ENCODE measurements around the gene PLEKHG5.

PLEKHG5 gene

DNA sequence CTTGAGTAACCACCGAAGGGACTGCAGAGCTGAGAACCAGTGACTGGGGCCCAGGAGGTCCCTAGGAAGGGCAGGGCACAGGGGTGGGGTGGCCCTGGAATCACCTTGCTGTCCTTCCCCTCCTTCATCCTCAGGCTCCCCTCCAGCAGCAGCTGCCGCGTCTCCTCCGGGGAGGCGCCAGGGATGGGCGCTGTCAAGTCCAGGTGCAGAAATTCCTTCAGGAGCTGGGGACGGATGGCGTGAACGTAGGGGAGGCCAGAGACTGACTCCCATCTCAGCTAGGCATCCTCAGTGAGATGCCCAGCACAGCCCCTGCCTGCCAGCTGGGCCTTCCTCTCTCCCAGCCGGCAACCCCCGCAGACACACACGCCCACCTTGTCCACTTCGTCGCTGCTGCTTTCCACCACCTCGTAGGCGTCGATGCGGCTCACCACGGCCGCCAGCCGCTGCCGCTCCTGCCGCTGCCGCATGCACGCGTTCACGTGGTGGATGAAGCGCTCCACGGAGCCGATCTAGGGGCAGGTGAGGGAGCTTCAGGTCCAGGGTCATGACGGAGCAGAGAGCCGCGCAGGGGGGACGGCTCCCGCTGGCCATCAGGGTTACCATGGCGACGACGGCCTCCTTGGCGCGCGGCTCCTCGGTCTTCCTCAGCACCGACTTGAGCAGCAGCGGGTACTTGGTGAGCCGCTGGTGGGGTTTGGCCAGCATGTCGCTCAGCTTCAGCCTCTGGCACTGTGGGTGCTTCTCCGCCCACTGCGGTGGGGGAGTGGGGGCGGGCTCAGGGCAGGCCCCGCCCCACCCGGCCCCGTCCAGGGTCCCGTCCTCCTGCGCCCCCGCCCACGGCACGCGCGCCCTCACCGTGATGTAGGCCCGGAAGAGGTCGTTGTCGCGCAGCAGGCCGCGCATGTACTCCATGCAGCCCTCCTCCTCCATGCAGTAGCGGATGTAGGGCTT lies 21.1 kb downstream of the PLEKHG5 start:
- Histone ChIP-seq H4K20me1 (ENCODE audit: insufficient read depth, low read length) (no peaks in the 10 kb centered on the region), H3K9me2 (ENCODE audit: low read depth, low read length) (no peaks in the 10 kb centered on the region), H3K79me2 (ENCODE audit: insufficient read depth, low read length) (no peaks in the 10 kb centered on the region), H3K4me1 (ENCODE audit: insufficient read depth, low read length, severe bottlenecking) (no peaks in the 10 kb centered on the region), H3K4me2 (ENCODE audit: low read length) (no peak overlapping the region), H3K27me3 (ENCODE audit: insufficient read depth, low read length) (peaks cover 9% of the 10 kb centered on the region; the same call in 1 of the 2 replicates), H3K27ac (ENCODE audit: low read depth, low read length, poor library complexity, severe bottlenecking) (no peak overlapping the region), H3K9me3 (ENCODE audit: low read length) (no peaks in the 10 kb centered on the region), H3K4me3 (ENCODE audit: low read depth, low read length, poor library complexity, severe bottlenecking) (no peak overlapping the region), H3K9ac (ENCODE audit: low read length) (no peak overlapping the region), H3F3A (ENCODE audit: insufficient read depth, low read length) (no peaks in the 10 kb centered on the region), H2AFZ (ENCODE audit: low read length) (no peak overlapping the region), H3K36me3 (ENCODE audit: insufficient read depth, low read length) (no peaks in the 10 kb centered on the region)
- no peak for TF ChIP-seq EZH2 (IDR thresholded peaks at IDR 0.05; ENCODE audit: borderline replicate concordance, low read length)
- TF ChIP-seq CTCF (IDR thresholded peaks at IDR 0.05; ENCODE audit: low read length) = no peak

DNA sequence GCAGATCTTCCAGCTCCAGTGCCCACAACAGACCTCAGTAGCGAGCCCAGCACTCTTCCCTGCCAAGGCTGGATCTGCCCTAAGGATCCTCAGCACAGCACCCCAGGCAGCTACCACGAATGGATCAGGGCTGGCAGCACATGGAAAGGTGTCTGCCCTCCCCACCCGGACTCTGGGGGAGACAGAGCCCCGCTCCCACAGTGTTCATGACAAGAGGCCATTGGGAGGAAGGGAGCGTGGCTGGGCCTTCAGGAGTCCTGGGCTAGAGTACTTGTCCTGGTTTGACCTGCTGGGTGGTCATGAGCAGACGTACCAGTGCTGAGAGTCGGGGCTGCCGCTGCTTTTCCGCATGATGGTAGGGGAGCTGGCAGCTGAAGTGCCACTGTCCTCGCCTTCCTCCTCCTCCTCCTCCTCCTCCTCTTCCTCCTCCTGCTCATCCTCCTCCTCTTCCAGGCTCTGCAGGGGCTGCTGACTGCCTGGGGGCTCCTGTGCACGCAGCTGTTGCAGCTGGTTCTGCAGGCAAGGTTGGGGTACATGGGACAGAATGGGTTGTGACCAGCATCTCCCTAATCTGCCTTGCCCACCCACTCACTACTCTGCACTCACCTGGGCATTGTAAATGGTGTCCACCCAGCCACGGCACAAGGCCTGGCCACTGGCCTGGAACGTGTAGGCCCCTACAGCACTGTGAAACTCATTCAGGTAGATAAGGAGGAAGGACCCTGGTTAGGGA lies 22.6 kb downstream of the PLEKHG5 start:
- H3K9me2 ChIP-seq (ENCODE audit: low read depth, low read length) = no peaks in the 10 kb centered on the region
- no peaks in the 10 kb centered on the region for H3K4me1 ChIP-seq (ENCODE audit: insufficient read depth, low read length, severe bottlenecking)
- H3K9ac ChIP-seq (ENCODE audit: low read length) = no peak overlapping the region
- no peak overlapping the region for H2AFZ ChIP-seq (ENCODE audit: low read length)
- H3K27me3 ChIP-seq (ENCODE audit: insufficient read depth, low read length) = peaks cover 16% of the 10 kb centered on the region; the same call in 1 of the 2 replicates
- TF ChIP-seq CTCF (IDR thresholded peaks at IDR 0.05; ENCODE audit: low read length) = no peak
- TF ChIP-seq EZH2 (IDR thresholded peaks at IDR 0.05; ENCODE audit: borderline replicate concordance, low read length) = no peak
- no peak overlapping the region for H3K4me3 ChIP-seq (ENCODE audit: low read depth, low read length, poor library complexity, severe bottlenecking)
- H3K9me3 ChIP-seq (ENCODE audit: low read length) = no peaks in the 10 kb centered on the region
- H4K20me1 ChIP-seq (ENCODE audit: insufficient read depth, low read length) = no peaks in the 10 kb centered on the region
- H3K4me2 ChIP-seq (ENCODE audit: low read length) = no peak overlapping the region
- H3K36me3 ChIP-seq (ENCODE audit: insufficient read depth, low read length) = no peaks in the 10 kb centered on the region
- no peak overlapping the region for H3K27ac ChIP-seq (ENCODE audit: low read depth, low read length, poor library complexity, severe bottlenecking)
- no peaks in the 10 kb centered on the region for H3F3A ChIP-seq (ENCODE audit: insufficient read depth, low read length)
- H3K79me2 ChIP-seq (ENCODE audit: insufficient read depth, low read length) = no peaks in the 10 kb centered on the region

DNA sequence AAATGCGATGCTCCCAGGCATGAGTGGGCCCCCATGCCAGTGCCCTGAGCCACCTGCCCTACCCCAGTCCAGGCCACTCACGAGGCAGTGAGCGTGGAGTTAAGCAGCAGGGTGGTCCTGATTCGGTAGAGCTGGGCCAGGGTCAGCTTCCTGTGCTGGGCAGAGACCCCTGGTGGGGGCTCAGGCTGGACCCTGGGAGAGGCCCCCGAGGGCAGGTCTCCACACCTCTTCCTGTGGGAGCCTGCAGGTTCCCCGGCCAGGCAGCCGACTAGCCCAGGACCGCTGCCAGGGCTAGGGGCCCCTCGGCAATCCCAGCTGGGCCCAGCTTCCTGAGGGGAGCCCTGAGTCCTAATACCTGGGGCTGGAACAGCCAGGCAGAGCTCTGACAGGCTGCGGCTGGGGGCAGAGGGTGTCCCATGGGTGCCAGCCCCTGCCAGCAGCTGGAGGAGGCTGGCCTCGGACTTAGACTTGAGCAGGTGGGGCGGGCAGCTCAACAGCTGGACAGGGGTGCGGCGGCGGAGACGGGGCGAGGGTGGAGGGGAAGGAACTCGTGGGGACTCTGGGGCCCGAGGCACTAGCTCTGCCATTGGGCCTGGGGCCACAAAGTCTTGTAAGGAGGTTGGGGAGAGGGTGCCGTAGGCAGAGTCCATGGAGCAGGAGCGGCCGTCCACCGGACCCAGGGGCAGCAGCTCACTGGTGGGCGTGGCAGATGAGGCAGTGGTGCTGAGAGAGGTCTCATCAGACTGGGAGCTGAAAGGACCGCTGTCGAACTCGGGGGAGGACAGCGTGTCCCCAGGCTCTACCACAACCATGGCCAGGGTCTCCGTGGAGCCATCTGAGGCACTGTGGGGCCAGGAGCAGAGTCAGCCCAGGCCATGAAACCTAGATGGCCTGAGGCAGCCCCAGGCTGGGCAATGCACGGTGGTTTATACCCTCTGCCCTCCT lies 23.5 kb downstream of the PLEKHG5 start:
- no peaks in the 10 kb centered on the region for H3K79me2 ChIP-seq (ENCODE audit: insufficient read depth, low read length)
- no peaks in the 10 kb centered on the region for H3F3A ChIP-seq (ENCODE audit: insufficient read depth, low read length)
- H3K27ac ChIP-seq (ENCODE audit: low read depth, low read length, poor library complexity, severe bottlenecking) = no peak overlapping the region
- H3K27me3 ChIP-seq (ENCODE audit: insufficient read depth, low read length) = peaks cover 19% of the 10 kb centered on the region; the same call in 1 of the 2 replicates
- H3K9me2 ChIP-seq (ENCODE audit: low read depth, low read length) = no peaks in the 10 kb centered on the region
- TF ChIP-seq CTCF (IDR thresholded peaks at IDR 0.05; ENCODE audit: low read length) (no peak), EZH2 (IDR thresholded peaks at IDR 0.05; ENCODE audit: borderline replicate concordance, low read length) (no peak)
- H3K9me3 ChIP-seq (ENCODE audit: low read length) = no peaks in the 10 kb centered on the region
- no peaks in the 10 kb centered on the region for H3K4me1 ChIP-seq (ENCODE audit: insufficient read depth, low read length, severe bottlenecking)
- H4K20me1 ChIP-seq (ENCODE audit: insufficient read depth, low read length) = no peaks in the 10 kb centered on the region
- H3K9ac ChIP-seq (ENCODE audit: low read length) = no peak overlapping the region
- H3K4me2 ChIP-seq (ENCODE audit: low read length) = no peak overlapping the region
- H3K36me3 ChIP-seq (ENCODE audit: insufficient read depth, low read length) = no peaks in the 10 kb centered on the region
- no peak overlapping the region for H2AFZ ChIP-seq (ENCODE audit: low read length)
- no peak overlapping the region for H3K4me3 ChIP-seq (ENCODE audit: low read depth, low read length, poor library complexity, severe bottlenecking)
